NCI-H526 (cell line): ENCODE measurements around the gene IL4R.
"Not testable (repeated sequence)": the region's sequence is repeated elsewhere in the genome, so short reads cannot be mapped to it uniquely, and the experiment has no call there.

Experiments used
- DNase-seq, 2 experiments: peaks; one replicate each; lab custom pipeline; 2025; lab: John Stamatoyannopoulos, UW

Gene IL4R

GRCh38 chr16:27288313-27288712, 25.5 kb upstream of the IL4R start:
- DNase-seq, result not testable (repeated sequence)

GRCh38 chr16:27289669-27290068, 24.1 kb upstream of the IL4R start:
- no peak for DNase-seq

GRCh38 chr16:27290562-27290961, 23.2 kb upstream of the IL4R start:
- no peak for DNase-seq

GRCh38 chr16:27291106-27291505, 22.7 kb upstream of the IL4R start:
- no peak for DNase-seq

GRCh38 chr16:27291722-27292240, 22.0 kb upstream of the IL4R start:
- no peak for DNase-seq

GRCh38 chr16:27293343-27293742, 20.4 kb upstream of the IL4R start:
- DNase-seq, result no peak

GRCh38 chr16:27298132-27298531, 15.6 kb upstream of the IL4R start:
- DNase-seq, result no peak

GRCh38 chr16:27301236-27301861, 12.4 kb upstream of the IL4R start:
- no peak for DNase-seq

GRCh38 chr16:27302126-27302525, 11.6 kb upstream of the IL4R start:
- peak; percentile 76 to 82 for DNase-seq

GRCh38 chr16:27303256-27304100, 10.3 kb upstream of the IL4R start:
- no peak for DNase-seq

GRCh38 chr16:27304102-27304501, 9.7 kb upstream of the IL4R start:
- no peak for DNase-seq

GRCh38 chr16:27304881-27305745, 8.7 kb upstream of the IL4R start:
- DNase-seq, result no peak

- no peak for DNase-seq
Observed at GRCh38 chr16:27305839-27306442, 7.8 kb upstream of the IL4R start.

- DNase-seq, result no peak
Observed at GRCh38 chr16:27308792-27309191, 5.0 kb upstream of the IL4R start.

- DNase-seq, result no peak
Observed at GRCh38 chr16:27310576-27311447, 3.0 kb upstream of the IL4R start.

- no peak for DNase-seq
Observed at GRCh38 chr16:27311448-27311830, 2.3 kb upstream of the IL4R start.

- no peak for DNase-seq
Observed at GRCh38 chr16:27311897-27312303, 1.9 kb upstream of the IL4R start.

- no peak for DNase-seq
Observed at GRCh38 chr16:27312580-27313421, 973 bp upstream of the IL4R start.

- peak in 1 of 2 experiments; percentile 26 for DNase-seq
Observed at GRCh38 chr16:27314161-27314723, 468 bp downstream of the IL4R start.

GRCh38 chr16:27314986-27315332, 1.2 kb downstream of the IL4R start:
- no peak for DNase-seq
